ENCODE results near the gene COMMD7.

COMMD7 gene

DNA sequence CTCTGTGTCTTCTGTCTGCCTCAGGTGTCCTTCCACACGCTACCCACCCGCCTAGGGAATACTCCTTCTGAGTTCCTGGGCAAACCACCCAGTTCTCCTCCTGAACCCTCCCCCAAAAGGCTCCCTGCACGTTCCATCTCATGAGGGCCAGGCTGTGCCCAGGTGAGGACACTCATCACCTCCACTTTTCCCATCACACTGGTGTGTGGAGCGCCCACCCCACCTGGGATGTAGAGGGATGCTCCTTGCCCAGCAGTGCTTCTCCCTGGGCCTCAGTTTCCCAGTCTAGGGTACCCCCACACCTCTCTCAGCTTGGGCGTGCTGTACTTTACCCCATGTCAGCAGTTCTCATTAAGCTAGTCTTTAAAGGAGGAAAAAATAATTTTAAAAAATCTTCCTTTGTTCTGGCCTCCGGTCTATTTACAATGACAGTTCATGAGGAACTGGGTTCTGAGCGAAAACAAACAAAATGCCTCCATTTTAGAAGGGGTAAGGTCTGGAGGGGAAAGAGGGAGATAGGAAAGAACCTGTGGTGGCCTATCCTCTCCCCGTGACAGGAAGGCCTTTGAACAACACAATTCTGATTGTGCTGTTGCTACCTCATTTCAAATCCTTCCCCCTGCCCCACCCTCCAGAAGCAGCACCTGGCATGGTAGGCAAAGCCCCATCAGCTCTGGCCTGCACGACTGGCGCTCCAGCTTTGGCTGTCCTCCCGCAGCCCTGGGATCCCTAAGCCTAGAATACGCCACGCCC is 67.9 kb downstream of the COMMD7 start:
- DNase-seq = no peak

DNA sequence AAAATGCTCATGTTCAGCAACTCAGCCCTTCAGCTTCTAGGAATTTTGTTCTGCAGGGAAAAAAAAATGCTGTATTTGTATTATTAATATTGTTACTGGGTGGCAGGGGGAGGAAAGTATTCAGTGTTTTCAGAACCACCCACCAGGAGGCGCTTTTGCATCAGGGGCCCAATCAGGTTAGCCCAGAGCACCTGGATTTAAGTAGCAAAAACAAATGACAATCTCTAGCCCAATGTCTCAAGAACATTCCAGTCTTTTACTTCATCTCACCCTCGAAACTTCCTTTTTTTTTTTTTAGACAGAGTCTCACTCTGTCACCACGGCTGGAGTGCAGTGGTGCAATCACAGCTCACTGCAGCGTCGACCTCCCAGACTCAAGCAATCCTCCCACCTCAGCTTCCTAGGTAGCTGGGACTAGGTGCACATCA is 68.9 kb downstream of the COMMD7 start:
- peak; percentile 77 to 79 for DNase-seq

DNA sequence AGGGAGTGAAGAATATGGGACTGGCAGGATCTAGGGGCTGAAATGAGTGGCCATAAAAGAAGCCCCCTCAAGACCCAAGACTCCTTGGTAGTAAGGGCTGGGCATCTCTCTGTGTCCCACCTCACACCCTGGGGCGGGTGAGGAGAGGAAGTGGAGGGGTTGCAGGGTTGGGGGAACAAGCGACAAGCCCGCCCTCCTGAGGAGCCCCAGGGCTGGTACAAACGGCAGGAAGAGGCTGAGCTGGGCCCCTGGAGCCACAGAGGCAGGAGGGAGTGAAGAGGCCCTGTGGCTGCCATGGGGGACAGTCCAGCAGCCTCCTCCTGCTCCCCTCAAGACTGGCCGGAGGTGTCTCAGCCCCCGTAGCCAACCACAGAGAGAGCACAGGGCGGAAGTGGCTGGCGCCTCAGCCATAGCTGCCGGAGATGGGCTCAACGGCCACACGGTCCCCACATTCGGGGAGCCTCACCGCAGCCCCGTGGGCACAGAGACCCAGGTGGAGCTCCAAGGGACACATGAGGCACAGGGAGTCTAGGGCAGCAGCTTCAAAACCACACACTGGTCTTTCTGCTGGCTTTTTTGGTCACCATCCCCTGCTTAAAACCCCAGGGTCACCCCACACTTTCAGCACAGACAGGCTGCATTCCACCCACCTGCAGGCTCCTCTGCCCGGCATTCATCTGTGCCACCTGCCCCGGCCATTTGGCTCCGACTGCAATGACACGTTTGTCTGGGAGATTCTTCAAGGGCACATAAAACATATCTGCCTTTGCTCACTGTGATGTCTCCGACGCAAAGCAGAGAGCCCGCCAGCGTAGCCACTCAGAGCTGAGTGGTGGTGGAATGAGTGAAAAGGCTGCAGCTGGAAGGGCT is 70.0 kb downstream of the COMMD7 start:
- DNase-seq = peak in 1 of 2 donors; percentile 19

DNA sequence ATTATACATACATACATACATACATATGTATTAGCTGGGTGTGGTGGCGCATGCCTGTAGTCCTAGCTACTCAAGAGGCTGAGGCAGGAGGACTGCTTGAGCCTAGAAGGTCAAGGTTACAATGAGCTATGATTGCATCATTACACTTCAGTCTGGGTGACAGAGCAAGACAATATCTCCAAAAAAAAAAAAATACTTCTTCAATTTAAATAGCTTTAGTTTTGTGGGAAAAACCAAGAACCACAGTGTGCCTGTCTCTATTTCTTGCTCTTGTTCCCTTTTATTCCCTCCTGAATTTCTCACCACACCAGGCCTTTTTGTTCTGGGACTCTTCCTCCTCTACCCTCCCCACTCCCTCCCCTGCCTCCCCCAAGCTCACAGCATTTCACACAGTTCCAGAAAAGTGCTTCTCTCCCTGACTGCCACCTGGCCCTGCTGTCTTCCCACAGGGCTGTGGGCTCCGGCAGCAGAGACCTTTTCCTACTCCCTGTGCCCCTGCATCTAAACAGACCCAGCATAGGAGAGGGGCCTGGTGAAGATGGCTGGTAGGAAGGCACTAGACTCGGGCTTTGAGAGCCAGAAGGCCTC is 70.8 kb downstream of the COMMD7 start:
- no peak for DNase-seq

DNA sequence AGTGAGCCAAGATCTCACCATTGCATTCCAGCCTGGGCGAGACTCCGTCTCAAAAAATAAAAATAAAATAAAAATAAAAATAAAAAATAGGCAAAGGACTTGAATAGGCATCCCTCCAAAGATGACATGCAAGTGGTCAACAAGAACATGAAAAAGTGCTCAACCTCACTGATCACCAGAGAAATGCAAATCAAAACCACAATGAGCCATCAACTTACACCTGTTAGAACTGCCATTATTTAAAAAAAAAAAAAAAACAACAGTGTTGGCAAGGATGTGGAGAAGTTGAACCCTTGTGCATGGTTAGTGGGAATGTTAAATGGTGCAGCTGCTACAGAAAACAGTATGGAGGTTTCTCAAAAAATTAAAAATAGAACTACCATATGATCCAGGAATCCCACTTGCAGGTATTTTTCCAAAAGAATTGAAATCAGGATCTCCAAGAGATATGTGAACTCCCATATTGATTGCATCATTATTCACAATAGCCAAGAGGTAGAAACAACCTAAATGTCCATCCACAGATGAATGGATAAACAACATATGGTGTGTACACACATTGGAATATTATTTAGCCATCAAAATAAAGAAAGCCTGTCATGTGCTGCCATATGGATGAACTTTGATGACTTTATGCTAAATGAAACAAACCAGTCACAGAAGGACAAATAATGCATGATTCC is 72.4 kb downstream of the COMMD7 start:
- DNase-seq = no peak

DNA sequence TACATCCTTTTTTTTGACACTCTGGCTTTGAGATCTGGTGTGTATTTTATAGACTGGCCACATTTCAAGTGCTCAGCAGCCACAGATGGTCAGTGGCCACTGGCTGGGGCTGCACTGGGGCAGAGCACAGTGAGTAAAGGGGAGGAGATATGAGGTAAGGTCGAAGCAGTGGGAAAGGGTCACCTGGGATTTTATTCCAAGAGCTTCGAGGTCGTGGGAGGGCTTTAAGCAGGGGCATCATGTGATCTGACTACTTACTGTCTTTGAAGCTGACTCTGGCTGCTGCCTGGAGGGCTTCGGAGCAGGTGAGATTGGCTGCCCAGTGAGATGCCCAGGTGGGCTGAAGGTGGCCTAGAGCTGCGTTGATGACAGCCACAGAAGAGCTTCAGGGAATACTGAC is 76.2 kb downstream of the COMMD7 start:
- DNase-seq = no peak

DNA sequence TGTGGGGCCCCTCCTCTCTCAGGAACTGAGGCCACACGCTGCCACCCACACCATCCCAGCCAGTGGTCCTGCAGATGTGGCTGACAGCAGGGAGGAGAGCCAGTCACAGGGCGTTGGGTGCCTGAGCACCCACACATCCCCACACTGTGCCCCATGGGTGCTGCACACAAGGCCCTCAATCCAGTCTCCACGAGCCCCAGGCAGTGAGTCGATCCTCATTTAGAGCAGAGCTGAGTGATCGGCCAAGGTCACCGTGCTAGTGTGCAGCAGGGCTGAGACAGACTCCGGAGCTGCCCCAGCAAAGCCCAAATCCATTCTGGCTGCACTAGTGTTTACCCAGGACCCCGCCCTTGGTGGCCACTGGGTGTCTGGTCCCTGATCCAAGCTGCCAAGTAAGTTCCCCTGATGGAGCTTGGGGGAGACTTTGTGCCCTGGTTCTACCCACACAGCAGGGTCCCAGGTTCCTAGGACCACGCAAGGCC is 78.5 kb downstream of the COMMD7 start:
- DNase-seq = no peak

DNA sequence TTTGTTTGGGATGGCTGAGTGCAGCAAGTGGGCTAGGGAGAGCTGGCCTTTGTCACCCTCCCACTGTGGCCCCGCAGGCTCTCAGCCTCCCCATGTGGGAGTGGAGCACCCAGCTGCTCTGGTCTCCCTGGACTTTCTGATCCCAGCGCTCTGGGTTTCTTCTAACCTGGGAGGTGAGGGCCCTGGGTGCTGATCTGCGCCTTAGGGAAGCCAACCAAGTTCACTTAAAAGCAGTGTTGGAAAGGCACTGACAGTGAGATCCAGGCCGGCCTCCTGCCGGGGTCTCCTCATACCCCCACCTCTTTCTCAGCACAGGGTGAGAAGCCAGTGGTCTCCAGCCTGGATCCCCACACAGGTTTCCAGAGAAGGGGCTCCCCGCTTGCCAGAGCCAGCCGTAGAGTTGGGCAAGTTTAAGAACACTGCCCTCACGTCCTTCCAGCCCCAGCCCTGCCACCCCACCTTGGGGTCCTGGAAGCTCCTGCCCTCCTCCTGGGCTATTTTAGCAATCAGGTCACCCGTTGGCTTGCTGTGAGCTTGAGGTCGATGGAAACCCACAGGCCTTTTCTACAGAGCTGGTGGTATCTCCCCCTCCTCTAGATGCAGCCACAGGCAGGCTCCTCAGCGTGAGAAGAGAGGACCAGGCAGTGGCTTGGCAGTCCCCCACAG is 79.1 kb downstream of the COMMD7 start:
- DNase-seq = no peak

DNA sequence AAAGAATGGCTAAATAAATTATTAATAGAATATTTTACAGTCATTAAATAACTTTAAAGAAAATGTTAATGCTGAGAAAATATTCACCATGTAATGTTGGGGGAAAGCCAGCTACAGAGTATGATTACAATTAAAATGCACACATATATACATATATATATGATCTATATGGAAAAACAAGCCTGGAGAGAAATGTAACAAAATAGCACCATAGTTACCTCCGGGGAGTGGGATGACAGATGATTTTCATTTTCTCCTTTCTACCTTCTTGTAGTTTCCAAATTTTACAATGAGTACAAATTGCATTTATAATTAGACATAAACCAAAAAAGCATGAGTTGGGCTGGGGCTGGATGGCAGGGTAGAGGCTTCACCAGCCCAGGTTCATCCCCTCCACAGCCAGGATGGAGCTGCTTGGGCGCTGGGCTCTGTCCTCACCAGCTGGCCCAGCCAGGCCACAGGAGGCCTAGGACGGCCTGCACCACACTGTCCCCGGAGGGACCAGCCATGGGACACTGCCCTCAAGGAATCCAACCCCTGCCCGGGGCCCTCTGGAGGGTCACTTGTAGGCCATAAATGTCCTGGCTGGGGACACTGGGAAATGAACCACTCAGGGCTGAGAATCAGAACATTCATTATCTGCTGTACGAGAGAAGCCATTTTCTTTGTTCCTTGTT is 79.8 kb downstream of the COMMD7 start:
- DNase-seq = no peak

DNA sequence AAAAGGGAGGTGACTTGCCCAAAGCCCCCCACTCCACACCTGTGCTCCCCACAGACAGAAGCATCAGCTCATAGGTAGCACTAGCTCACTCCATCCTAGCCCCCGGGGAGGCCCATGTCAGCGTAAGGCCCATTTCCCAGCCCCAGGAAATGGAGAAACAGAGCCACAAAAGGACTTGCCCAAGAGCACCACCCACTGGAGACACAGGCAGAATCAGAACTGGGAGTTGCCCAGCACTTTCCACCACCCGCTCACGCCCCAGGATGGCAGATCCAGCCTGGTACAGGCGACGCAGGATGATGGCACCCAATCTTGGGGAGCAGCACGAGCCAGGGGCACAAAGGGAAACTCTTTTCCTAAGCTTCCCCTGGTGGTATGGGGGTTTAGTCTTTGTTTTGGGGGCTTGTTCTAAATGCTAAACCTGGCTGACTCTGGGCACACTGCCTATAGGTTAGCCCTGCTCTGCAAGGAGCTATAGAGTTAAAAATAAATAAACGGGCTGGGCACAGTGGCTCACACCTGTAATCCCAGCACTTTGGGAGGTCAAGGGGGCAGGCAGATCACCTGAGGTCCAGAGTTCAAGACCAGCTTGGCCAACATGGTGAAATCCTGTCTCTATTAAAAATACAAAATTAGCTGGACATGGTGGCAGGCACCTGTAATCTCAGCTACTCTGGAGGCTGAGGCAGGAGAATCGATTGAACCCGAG is 81.3 kb downstream of the COMMD7 start:
- no peak for DNase-seq

DNA sequence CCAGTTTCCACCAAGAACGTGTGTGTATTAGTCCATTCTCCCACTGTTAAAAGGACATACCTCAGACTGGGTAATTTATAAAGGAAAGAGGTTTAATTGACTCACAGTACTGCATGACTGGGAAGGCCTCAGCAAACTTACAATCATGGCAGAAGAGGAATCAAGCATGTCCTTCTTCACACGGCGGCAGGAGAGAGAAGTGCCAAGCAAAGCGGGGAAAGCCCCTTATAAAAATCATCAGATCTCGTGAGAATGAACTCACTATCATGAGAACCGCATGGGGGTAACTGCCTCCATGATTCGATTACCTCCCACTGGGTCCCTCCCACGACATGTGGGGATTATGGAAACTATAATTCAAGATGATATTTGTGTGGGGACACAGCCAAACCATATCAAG is 82.6 kb downstream of the COMMD7 start:
- DNase-seq = no peak

DNA sequence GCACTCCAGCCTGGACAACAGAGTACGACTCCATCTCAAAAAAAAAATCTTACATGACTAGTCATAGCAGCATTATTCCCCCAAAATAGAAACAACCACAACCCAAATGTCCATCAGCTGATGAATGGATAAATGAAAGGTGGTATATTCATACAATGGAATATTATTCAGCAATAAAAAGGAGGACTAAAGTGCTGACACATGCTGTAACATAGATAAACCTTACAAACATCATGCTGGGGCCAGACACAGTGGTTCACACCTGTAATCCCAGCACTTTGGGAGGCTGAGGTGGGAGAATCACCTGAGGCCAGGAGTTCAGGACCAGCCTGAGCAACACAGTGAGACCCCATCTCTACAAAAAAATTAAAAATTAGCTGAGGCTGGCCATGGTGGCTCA is 86.4 kb downstream of the COMMD7 start:
- DNase-seq = no peak

DNA sequence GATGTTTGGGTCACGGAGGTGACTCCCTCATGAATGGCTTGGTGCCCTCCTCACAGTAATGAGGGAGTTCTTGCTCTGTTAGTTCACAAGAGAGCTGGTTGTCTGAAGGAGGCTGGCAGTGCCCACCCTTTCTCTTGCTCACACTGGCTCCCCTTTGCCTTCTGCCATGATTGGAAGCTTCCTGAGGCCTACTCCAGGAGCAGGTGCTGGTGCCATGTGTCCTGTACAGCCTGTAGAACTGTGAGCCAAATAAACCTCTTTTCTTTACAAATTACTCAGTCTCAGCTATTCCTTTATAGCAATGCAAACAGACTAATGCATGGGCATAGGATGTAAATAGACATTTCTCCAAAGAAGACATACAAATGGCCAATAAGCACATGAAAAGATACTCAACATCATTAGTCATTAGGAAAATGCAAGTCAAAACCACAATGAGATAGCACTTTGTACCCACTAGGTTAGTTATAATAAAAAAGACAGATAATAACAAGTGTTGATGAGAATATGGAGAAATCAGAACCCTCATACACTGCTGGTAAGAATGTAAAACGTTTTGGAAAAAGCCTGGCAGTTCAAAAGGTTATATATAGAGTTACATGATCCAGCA is 87.3 kb downstream of the COMMD7 start:
- no peak for DNase-seq

DNA sequence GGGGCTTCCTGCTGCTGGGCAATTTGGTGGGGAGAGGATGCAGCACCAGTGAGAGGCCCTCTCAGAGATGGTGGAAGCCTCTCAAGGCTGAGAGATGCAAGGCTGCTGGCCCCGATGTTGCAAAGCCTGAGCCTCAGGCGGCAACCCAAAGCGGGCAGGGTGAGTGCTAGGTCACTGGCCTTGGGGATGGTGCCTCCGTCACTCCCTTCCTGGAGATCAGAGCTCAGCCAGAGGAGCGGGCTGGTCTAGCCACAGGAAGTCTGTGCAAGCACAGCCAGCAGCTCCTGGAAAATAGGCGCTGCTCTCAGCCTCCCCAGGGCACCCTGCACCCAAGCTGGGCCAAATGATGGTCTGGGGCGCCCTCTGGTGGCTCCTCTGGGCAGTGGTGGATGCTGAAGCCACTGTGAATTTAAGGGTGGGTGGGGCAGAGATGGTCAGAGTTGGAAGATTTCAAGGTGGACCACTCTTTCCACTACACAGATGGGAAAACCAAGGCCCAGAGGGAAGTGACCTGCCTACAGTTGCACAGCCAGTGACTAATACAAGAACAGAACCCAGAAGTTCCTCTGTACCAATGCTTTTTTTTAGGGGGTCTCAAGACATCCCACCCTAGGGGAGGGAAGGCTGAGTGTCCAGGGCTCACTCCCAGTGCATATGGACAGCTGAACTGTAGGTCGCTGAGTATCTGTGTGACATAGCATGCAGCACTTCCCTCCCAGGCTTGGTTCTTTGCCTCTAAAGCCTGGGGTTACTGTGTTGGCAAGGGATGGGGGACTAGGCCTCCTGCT is 90.3 kb downstream of the COMMD7 start:
- DNase-seq = peak; percentile 90 to 91

Measured in stimulated activated CD4-positive, alpha-beta T cell treated with anti-CD3 and anti-CD28 coated beads, Interleukin-2, amount 100 ng/mL, for 24 hours (primary cell).